Right lung (tissue), 5 donors: ENCODE results near the gene RNASEL. TPM values are rescaled to one million over a fixed set of nuclear protein-coding genes. Genes with fewer than 3 reads are reported as not detected.

ENCODE experiments used
- DNase-seq, 2 donors: peaks; one replicate each; pipeline ENCODE4 v3.0.0-alpha.2; 2013
- polyA plus RNA-seq, 5 donors: library from polyadenylated mRNA; unstranded; fragments of 120-200 nt; gene quantifications; one replicate each; pipeline versions ENCODE4 v1.2.1 to v1.2.3, GENCODE V29; 2013; ENCODE audit warnings: inconsistent platforms in 1 of 5, low replicate concordance in 1 of 5; ENCODE audit not compliant: insufficient read length in 5 of 5, insufficient read depth in 1 of 5

The RNASEL gene
- polyA plus RNA-seq, 5 donors = 8.7 to 13.2 (median 12.6) TPM

- DNase-seq = no peak
Observed at GRCh38 chr1:182601913-182602312, 12.9 kb upstream of the RNASEL start.

- peak; percentile 62 to 67 for DNase-seq
Observed at GRCh38 chr1:182601416-182601786, 12.3 kb upstream of the RNASEL start.

- no peak for DNase-seq
Observed at GRCh38 chr1:182600745-182601415, 11.8 kb upstream of the RNASEL start.

- DNase-seq = no peak
Observed at GRCh38 chr1:182600036-182600713, 11.1 kb upstream of the RNASEL start.

- no peak for DNase-seq
Observed at GRCh38 chr1:182599339-182599738, 10.3 kb upstream of the RNASEL start.

- DNase-seq = no peak
Observed at GRCh38 chr1:182598296-182598695, 9.2 kb upstream of the RNASEL start.

- no peak for DNase-seq
Observed at GRCh38 chr1:182596934-182597333, 7.9 kb upstream of the RNASEL start.

GRCh38 chr1:182595641-182596240, 6.7 kb upstream of the RNASEL start:
- DNase-seq = no peak

GRCh38 chr1:182589931-182590330, 875 bp upstream of the RNASEL start:
- DNase-seq = no peak

GRCh38 chr1:182589520-182589919, 464 bp upstream of the RNASEL start:
- no peak for DNase-seq

GRCh38 chr1:182587666-182588499, 1.2 kb downstream of the RNASEL start:
- no peak for DNase-seq

GRCh38 chr1:182587093-182587492, 2.0 kb downstream of the RNASEL start:
- no peak for DNase-seq

- no peak for DNase-seq
Observed at GRCh38 chr1:182586380-182586779, 2.7 kb downstream of the RNASEL start.

- DNase-seq = no peak
Observed at GRCh38 chr1:182584746-182585145, 4.3 kb downstream of the RNASEL start.

- DNase-seq = no peak
Observed at GRCh38 chr1:182580736-182581135, 8.3 kb downstream of the RNASEL start.

- DNase-seq = no peak
Observed at GRCh38 chr1:182575540-182576149, 13.4 kb downstream of the RNASEL start.

- DNase-seq = no peak
Observed at GRCh38 chr1:182574156-182574555, 14.9 kb downstream of the RNASEL start.

GRCh38 chr1:182570611-182570970, 18.5 kb downstream of the RNASEL start:
- no peak for DNase-seq

GRCh38 chr1:182569939-182570610, 19.0 kb downstream of the RNASEL start:
- no peak for DNase-seq

GRCh38 chr1:182568647-182569284, 20.3 kb downstream of the RNASEL start:
- DNase-seq = no peak

GRCh38 chr1:182567629-182568028, 21.4 kb downstream of the RNASEL start:
- no peak for DNase-seq
